ENCODE data around the gene PPP4R2.

PPP4R2 gene

GRCh38 chr3:72996473-72997333, at the start of gene PPP4R2:
Gene PPP4R2, plus strand, starts transcription at chr3:72996811. Its CDS starts 227 bp downstream, at chr3:72997038.
- peak; percentile 91 for DNase-seq (ENCODE audit: low spot score)

- DNase-seq (ENCODE audit: low spot score) = no peak
Observed at GRCh38 chr3:72947715-72948490, 48.7 kb upstream of the PPP4R2 start.

- no peak for DNase-seq (ENCODE audit: low spot score)
Observed at GRCh38 chr3:72949016-72949415, 47.6 kb upstream of the PPP4R2 start.

- no peak for DNase-seq (ENCODE audit: low spot score)
Observed at GRCh38 chr3:72950372-72950771, 46.2 kb upstream of the PPP4R2 start.

GRCh38 chr3:72950801-72951200, 45.8 kb upstream of the PPP4R2 start:
- no peak for DNase-seq (ENCODE audit: low spot score)

- no peak for DNase-seq (ENCODE audit: low spot score)
Observed at GRCh38 chr3:72951259-72951722, 45.3 kb upstream of the PPP4R2 start.

GRCh38 chr3:72953325-72953956, 43.2 kb upstream of the PPP4R2 start:
- DNase-seq (ENCODE audit: low spot score) = no peak

- DNase-seq (ENCODE audit: low spot score) = no peak
Observed at GRCh38 chr3:72957297-72957696, 39.3 kb upstream of the PPP4R2 start.

GRCh38 chr3:72959336-72959735, 37.3 kb upstream of the PPP4R2 start:
- no peak for DNase-seq (ENCODE audit: low spot score)

GRCh38 chr3:72960812-72961518, 35.6 kb upstream of the PPP4R2 start:
- DNase-seq (ENCODE audit: low spot score) = peak; percentile 24

GRCh38 chr3:72961752-72962151, 34.9 kb upstream of the PPP4R2 start:
- DNase-seq (ENCODE audit: low spot score) = no peak

- DNase-seq (ENCODE audit: low spot score) = no peak
Observed at GRCh38 chr3:72962317-72962716, 34.3 kb upstream of the PPP4R2 start.

- DNase-seq (ENCODE audit: low spot score) = no peak
Observed at GRCh38 chr3:72964633-72965032, 32.0 kb upstream of the PPP4R2 start.

GRCh38 chr3:72968266-72968664, 28.3 kb upstream of the PPP4R2 start:
- DNase-seq (ENCODE audit: low spot score) = no peak

- DNase-seq (ENCODE audit: low spot score) = no peak
Observed at GRCh38 chr3:72969766-72970165, 26.8 kb upstream of the PPP4R2 start.

- DNase-seq (ENCODE audit: low spot score) = no peak
Observed at GRCh38 chr3:72970942-72971341, 25.7 kb upstream of the PPP4R2 start.

GRCh38 chr3:72972706-72973030, 23.9 kb upstream of the PPP4R2 start:
- no peak for DNase-seq (ENCODE audit: low spot score)

GRCh38 chr3:72973031-72973723, 23.4 kb upstream of the PPP4R2 start:
- DNase-seq (ENCODE audit: low spot score) = no peak

GRCh38 chr3:72973786-72974185, 22.8 kb upstream of the PPP4R2 start:
- no peak for DNase-seq (ENCODE audit: low spot score)

GRCh38 chr3:72974956-72975355, 21.7 kb upstream of the PPP4R2 start:
- no peak for DNase-seq (ENCODE audit: low spot score)

- DNase-seq (ENCODE audit: low spot score) = no peak
Observed at GRCh38 chr3:72976281-72976741, 20.3 kb upstream of the PPP4R2 start.
